Measurements from ENCODE around the gene TAS1R3.
A peak's percentile ranks its signal among the peaks of the same experiment; 100 is the strongest.

- TF ChIP-seq CTCF (IDR thresholded peaks at IDR 0.05; ENCODE audit: poor library complexity, severe bottlenecking), result no peak
- TF ChIP-seq SMC3 (conservative IDR thresholded peaks at IDR 0.05; ENCODE audit: poor library complexity), result no peak
- no peak for TF ChIP-seq MXI1 (conservative IDR thresholded peaks at IDR 0.05; ENCODE audit: poor library complexity, severe bottlenecking)
- peak; percentile 51 for TF ChIP-seq POLR2AphosphoS5 (IDR thresholded peaks at IDR 0.05)
- no peak for TF ChIP-seq EZH2 (IDR thresholded peaks at IDR 0.05; ENCODE audit: borderline replicate concordance, insufficient read depth, low read length, poor library complexity, severe bottlenecking)
- peak; percentile 32 for TF ChIP-seq REST (IDR thresholded peaks at IDR 0.05; ENCODE audit: borderline replicate concordance)
- TF ChIP-seq TAF1 (IDR thresholded peaks at IDR 0.05; ENCODE audit: low read depth), result no peak
These were observed 24.3 kb upstream of the TAS1R3 start for GRCh38 chr1:1306661-1307260.

Data from neural cell (in vitro differentiated cells).